IgD-negative memory B cell (primary cell): Measurements from ENCODE around the gene C8B. TPM values are rescaled to one million over a fixed set of nuclear protein-coding genes. Genes with fewer than 3 reads are reported as not detected.

Source experiments
- H3K27ac Mint-ChIP-seq, 3 donors: one replicate each; pipeline ENCODE4 v1.8.0; 2020 to 2022; ENCODE audit warnings: mild to moderate bottlenecking in 3 of 3, mixed read lengths in 3 of 3, moderate library complexity in 1 of 3
- H3K27me3 Mint-ChIP-seq: one replicate; pipeline ENCODE4 v1.8.0; 2021; ENCODE audit warnings: mixed read lengths
- H3K36me3 Mint-ChIP-seq: one replicate; pipeline ENCODE4 v1.8.0; 2020; ENCODE audit warnings: mild to moderate bottlenecking, mixed read lengths
- H3K4me1 Mint-ChIP-seq, 3 donors: one replicate each; pipeline ENCODE4 v1.8.0; 2020 to 2022; ENCODE audit warnings: mixed read lengths in 3 of 3, mild to moderate bottlenecking in 1 of 3
- H3K4me3 Mint-ChIP-seq, 4 donors: one replicate each; pipeline ENCODE4 v1.8.0; 2020 to 2022; ENCODE audit warnings: mild to moderate bottlenecking in 4 of 4, mixed read lengths in 4 of 4, moderate library complexity in 3 of 4
- H3K9me3 Mint-ChIP-seq, 3 donors: one replicate each; pipeline ENCODE4 v1.8.0; 2020 to 2021; ENCODE audit warnings: mixed read lengths in 3 of 3, mild to moderate bottlenecking in 1 of 3
- polyA plus RNA-seq: library from polyadenylated mRNA; unstranded; fragments of 300-500 nt; fragmentation: Illumina TruSeq; gene quantifications from one replicate; pipeline ENCODE4 v1.2.3, GENCODE V29; 2021

Gene C8B
- polyA plus RNA-seq, 1 donor from 2014 or later, result not detected

- no peaks in the 10 kb centered on the region for H3K9me3 Mint-ChIP-seq
- H3K27me3 Mint-ChIP-seq, result peaks cover 1% of the 10 kb centered on the region
- no peaks in the 10 kb centered on the region for H3K36me3 Mint-ChIP-seq
- H3K4me1 Mint-ChIP-seq, result no peaks in the 10 kb centered on the region
- H3K4me3 Mint-ChIP-seq, result no peak overlapping the region
- no peak overlapping the region for H3K27ac Mint-ChIP-seq
These were observed 4.4 kb downstream of the C8B start for GRCh38 chr1:56961426-56961825.

GRCh38 chr1:56958526-56958925, 7.3 kb downstream of the C8B start:
- Mint-ChIP-seq H3K4me3 (no peak overlapping the region), H3K27me3 (peaks cover 5% of the 10 kb centered on the region), H3K4me1 (no peaks in the 10 kb centered on the region), H3K27ac (no peak overlapping the region), H3K36me3 (no peaks in the 10 kb centered on the region), H3K9me3 (no peaks in the 10 kb centered on the region)

GRCh38 chr1:56957931-56958330, 7.9 kb downstream of the C8B start:
- Mint-ChIP-seq H3K9me3 (no peaks in the 10 kb centered on the region), H3K4me1 (no peaks in the 10 kb centered on the region), H3K4me3 (no peak overlapping the region), H3K27me3 (peaks cover 5% of the 10 kb centered on the region), H3K36me3 (no peaks in the 10 kb centered on the region), H3K27ac (no peak overlapping the region)

GRCh38 chr1:56954664-56955063, 11.2 kb downstream of the C8B start:
- peaks cover 4% of the 10 kb centered on the region for H3K27me3 Mint-ChIP-seq
- peaks cover 0 to 1% (median 0%) of the 10 kb centered on the region in 3 donors for H3K9me3 Mint-ChIP-seq
- no peak overlapping the region for H3K4me3 Mint-ChIP-seq
- H3K4me1 Mint-ChIP-seq, result no peaks in the 10 kb centered on the region
- no peak overlapping the region for H3K27ac Mint-ChIP-seq
- H3K36me3 Mint-ChIP-seq, result no peaks in the 10 kb centered on the region

GRCh38 chr1:56953386-56953785, 12.4 kb downstream of the C8B start:
- Mint-ChIP-seq H3K36me3 (no peaks in the 10 kb centered on the region), H3K4me3 (no peak overlapping the region), H3K9me3 (peaks cover 0 to 1% (median 0%) of the 10 kb centered on the region in 3 donors), H3K27me3 (peaks cover 4% of the 10 kb centered on the region), H3K4me1 (no peaks in the 10 kb centered on the region), H3K27ac (no peak overlapping the region)

- H3K4me1 Mint-ChIP-seq, result no peaks in the 10 kb centered on the region
These were observed 13.3 kb downstream of the C8B start for GRCh38 chr1:56952501-56952900.

GRCh38 chr1:56948403-56949023, 17.3 kb downstream of the C8B start:
- Mint-ChIP-seq H3K27me3 (no peaks in the 10 kb centered on the region), H3K36me3 (no peaks in the 10 kb centered on the region), H3K4me1 (no peaks in the 10 kb centered on the region), H3K4me3 (no peak overlapping the region), H3K27ac (no peak overlapping the region), H3K9me3 (peaks cover 0 to 1% (median 0%) of the 10 kb centered on the region in 3 donors)

More at GRCh38 chr1:56952501-56952900, 13.3 kb downstream of the C8B start:
- no peaks in the 10 kb centered on the region for H3K36me3 Mint-ChIP-seq
- H3K27ac Mint-ChIP-seq, result no peak overlapping the region
- no peak overlapping the region for H3K4me3 Mint-ChIP-seq
- peaks cover 4% of the 10 kb centered on the region for H3K27me3 Mint-ChIP-seq
- peaks cover 0 to 1% (median 0%) of the 10 kb centered on the region in 3 donors for H3K9me3 Mint-ChIP-seq

- peaks cover 1% of the 10 kb centered on the region for H3K36me3 Mint-ChIP-seq
- no peak overlapping the region for H3K27ac Mint-ChIP-seq
- no peak overlapping the region for H3K4me3 Mint-ChIP-seq
- no peaks in the 10 kb centered on the region for H3K4me1 Mint-ChIP-seq
- peaks cover 0 to 2% (median 0%) of the 10 kb centered on the region in 3 donors for H3K9me3 Mint-ChIP-seq
- peaks cover 6% of the 10 kb centered on the region for H3K27me3 Mint-ChIP-seq
These were observed 25.8 kb downstream of the C8B start for GRCh38 chr1:56940039-56940438.

GRCh38 chr1:56939209-56939608, 26.6 kb downstream of the C8B start:
- Mint-ChIP-seq H3K27ac (no peak overlapping the region), H3K4me1 (no peaks in the 10 kb centered on the region), H3K27me3 (peaks cover 6% of the 10 kb centered on the region), H3K36me3 (peaks cover 1% of the 10 kb centered on the region), H3K9me3 (peaks cover 0 to 2% (median 0%) of the 10 kb centered on the region in 3 donors), H3K4me3 (no peak overlapping the region)

GRCh38 chr1:56938646-56939045, 27.2 kb downstream of the C8B start:
- Mint-ChIP-seq H3K4me1 (no peaks in the 10 kb centered on the region), H3K27ac (no peak overlapping the region), H3K4me3 (no peak overlapping the region), H3K36me3 (peaks cover 1% of the 10 kb centered on the region), H3K27me3 (peaks cover 6% of the 10 kb centered on the region), H3K9me3 (peaks cover 0 to 2% (median 0%) of the 10 kb centered on the region in 3 donors)

- Mint-ChIP-seq H3K4me1 (no peaks in the 10 kb centered on the region), H3K9me3 (no peaks in the 10 kb centered on the region), H3K4me3 (no peak overlapping the region)
These were observed 31.3 kb downstream of the C8B start for GRCh38 chr1:56934430-56935060.

GRCh38 chr1:56933606-56934005, 32.2 kb downstream of the C8B start:
- Mint-ChIP-seq H3K9me3 (no peaks in the 10 kb centered on the region), H3K27ac (no peak overlapping the region), H3K36me3 (peaks cover 1% of the 10 kb centered on the region), H3K4me1 (no peaks in the 10 kb centered on the region), H3K4me3 (no peak overlapping the region), H3K27me3 (peaks cover 7% of the 10 kb centered on the region)

More at GRCh38 chr1:56934430-56935060, 31.3 kb downstream of the C8B start:
- no peak overlapping the region for H3K27ac Mint-ChIP-seq
- H3K36me3 Mint-ChIP-seq, result peaks cover 1% of the 10 kb centered on the region
- H3K27me3 Mint-ChIP-seq, result peaks cover 9% of the 10 kb centered on the region

GRCh38 chr1:56933161-56933560, 32.7 kb downstream of the C8B start:
- Mint-ChIP-seq H3K4me1 (no peaks in the 10 kb centered on the region), H3K27me3 (peaks cover 6% of the 10 kb centered on the region), H3K9me3 (no peaks in the 10 kb centered on the region), H3K27ac (no peak overlapping the region), H3K4me3 (no peak overlapping the region), H3K36me3 (peaks cover 1% of the 10 kb centered on the region)

GRCh38 chr1:56931686-56932085, 34.1 kb downstream of the C8B start:
- H3K4me1 Mint-ChIP-seq, result no peaks in the 10 kb centered on the region
- no peak overlapping the region for H3K27ac Mint-ChIP-seq
- H3K27me3 Mint-ChIP-seq, result peaks cover 5% of the 10 kb centered on the region
- peaks cover 0 to 2% (median 0%) of the 10 kb centered on the region in 3 donors for H3K9me3 Mint-ChIP-seq
- H3K4me3 Mint-ChIP-seq, result no peak overlapping the region
- peaks cover 1% of the 10 kb centered on the region for H3K36me3 Mint-ChIP-seq

GRCh38 chr1:56931211-56931610, 34.6 kb downstream of the C8B start:
- H3K27me3 Mint-ChIP-seq, result peaks cover 5% of the 10 kb centered on the region
- no peaks in the 10 kb centered on the region for H3K4me1 Mint-ChIP-seq
- H3K36me3 Mint-ChIP-seq, result peaks cover 1% of the 10 kb centered on the region
- H3K27ac Mint-ChIP-seq, result no peak overlapping the region
- H3K9me3 Mint-ChIP-seq, result peaks cover 0 to 6% (median 0%) of the 10 kb centered on the region in 3 donors
- H3K4me3 Mint-ChIP-seq, result no peak overlapping the region

- Mint-ChIP-seq H3K4me1 (no peaks in the 10 kb centered on the region), H3K4me3 (no peak overlapping the region), H3K36me3 (peaks cover 1% of the 10 kb centered on the region), H3K27ac (no peak overlapping the region), H3K27me3 (peaks cover 5% of the 10 kb centered on the region), H3K9me3 (peaks cover 0 to 6% (median 0%) of the 10 kb centered on the region in 3 donors)
These were observed 36.3 kb downstream of the C8B start for GRCh38 chr1:56929492-56929891.
